IPS DF 6.9 (cell line): ENCODE results near the gene TMEM135.

Experiments
- DNase-seq: peaks from one replicate; pipeline ENCODE4 v3.0.0-alpha.2; 2013; ENCODE audit warnings: low read depth, low spot score
- H3K27ac ChIP-seq: one replicate; pipeline ENCODE4 v1.5.1; 2013; ENCODE audit warnings: low read length, control low read depth
- H3K27me3 ChIP-seq: 2 replicates; pipeline ENCODE4 v1.6.1; 2013; ENCODE audit warnings: mild to moderate bottlenecking, low read length; ENCODE audit not compliant: control insufficient read depth, insufficient read depth
- H3K36me3 ChIP-seq: 2 replicates; pipeline ENCODE4 v1.6.1; 2013; ENCODE audit warnings: low read length; ENCODE audit not compliant: control insufficient read depth, insufficient read depth
- H3K4me1 ChIP-seq: 2 replicates; pipeline ENCODE4 v1.6.1; 2013; ENCODE audit warnings: low read length; ENCODE audit not compliant: control insufficient read depth, insufficient read depth
- H3K4me3 ChIP-seq: 2 replicates; pipeline ENCODE4 v1.5.1; 2013; ENCODE audit warnings: mild to moderate bottlenecking, low read length
- H3K9me3 ChIP-seq: 2 replicates; pipeline ENCODE4 v1.6.1; 2013; ENCODE audit warnings: low read length, inconsistent platforms; ENCODE audit not compliant: control insufficient read depth, insufficient read depth
- WGBS: extraction: QIAGEN DNeasy Blood & Tissue Kit; methylation state at CpG from one replicate; pipeline ENCODE4 v1.1.7; 2013; ENCODE audit warnings: mixed read lengths, missing lambda C conversion rate; ENCODE audit not compliant: insufficient read length, insufficient coverage; 5-methylcytosine and 5-hydroxymethylcytosine counted together

TMEM135 gene

GRCh38 chr11:87110443-87111131 lies 72.9 kb downstream of the TMEM135 start:
- no peaks in the 10 kb centered on the region for H3K4me1 ChIP-seq
- WGBS: no CpG with 5 or more reads among the region's 3 CpGs
- no peak overlapping the region for H3K27ac ChIP-seq
- H3K4me3 ChIP-seq: no peak overlapping the region
- H3K27me3 ChIP-seq: no peaks in the 10 kb centered on the region
- no peaks in the 10 kb centered on the region for H3K36me3 ChIP-seq
- DNase-seq: no peak
- no peaks in the 10 kb centered on the region for H3K9me3 ChIP-seq

GRCh38 chr11:87114093-87114492 lies 76.4 kb downstream of the TMEM135 start:
- Histone ChIP-seq H3K36me3 (no peaks in the 10 kb centered on the region), H3K27me3 (no peaks in the 10 kb centered on the region), H3K27ac (no peak overlapping the region), H3K4me3 (no peak overlapping the region), H3K9me3 (no peaks in the 10 kb centered on the region), H3K4me1 (no peaks in the 10 kb centered on the region)
- WGBS: no CpG with 5 or more reads among the region's 1 CpG
- DNase-seq: no peak

- no peaks in the 10 kb centered on the region for H3K9me3 ChIP-seq
- H3K4me1 ChIP-seq: no peaks in the 10 kb centered on the region
- no peak for DNase-seq
- WGBS: no CpG with 5 or more reads among the region's 1 CpG
- no peaks in the 10 kb centered on the region for H3K27me3 ChIP-seq
- H3K27ac ChIP-seq: no peak overlapping the region
- H3K4me3 ChIP-seq: no peak overlapping the region
- no peaks in the 10 kb centered on the region for H3K36me3 ChIP-seq
Measured at GRCh38 chr11:87116185-87116584, 78.5 kb downstream of the TMEM135 start.

- Histone ChIP-seq H3K36me3 (no peaks in the 10 kb centered on the region), H3K27ac (no peak overlapping the region), H3K4me3 (no peak overlapping the region), H3K27me3 (no peaks in the 10 kb centered on the region), H3K4me1 (no peaks in the 10 kb centered on the region), H3K9me3 (no peaks in the 10 kb centered on the region)
- no peak for DNase-seq
- WGBS: no CpG with 5 or more reads among the region's 1 CpG
Measured at GRCh38 chr11:87120937-87121336, 83.2 kb downstream of the TMEM135 start.

GRCh38 chr11:87122852-87123251 lies 85.1 kb downstream of the TMEM135 start:
- Histone ChIP-seq H3K36me3 (no peaks in the 10 kb centered on the region), H3K27me3 (no peaks in the 10 kb centered on the region), H3K9me3 (no peaks in the 10 kb centered on the region), H3K4me1 (no peaks in the 10 kb centered on the region), H3K4me3 (no peak overlapping the region), H3K27ac (no peak overlapping the region)
- no CpG with 5 or more reads among the region's 3 CpGs for WGBS
- DNase-seq: no peak

- H3K9me3 ChIP-seq: no peaks in the 10 kb centered on the region
- H3K27ac ChIP-seq: no peak overlapping the region
- no peaks in the 10 kb centered on the region for H3K36me3 ChIP-seq
- H3K4me3 ChIP-seq: no peak overlapping the region
- WGBS: no CpG with 5 or more reads among the region's 2 CpGs
- H3K27me3 ChIP-seq: no peaks in the 10 kb centered on the region
- no peaks in the 10 kb centered on the region for H3K4me1 ChIP-seq
- no peak for DNase-seq
Measured at GRCh38 chr11:87125257-87125656, 87.5 kb downstream of the TMEM135 start.

- no peak for DNase-seq
- WGBS: no CpG with 5 or more reads among the region's 4 CpGs
- H3K4me3 ChIP-seq: no peak overlapping the region
- H3K27ac ChIP-seq: no peak overlapping the region
- H3K4me1 ChIP-seq: no peaks in the 10 kb centered on the region
- H3K27me3 ChIP-seq: no peaks in the 10 kb centered on the region
- H3K36me3 ChIP-seq: no peaks in the 10 kb centered on the region
- no peaks in the 10 kb centered on the region for H3K9me3 ChIP-seq
Measured at GRCh38 chr11:87127101-87127500, 89.4 kb downstream of the TMEM135 start.

- no peak for DNase-seq
- Histone ChIP-seq H3K27ac (no peak overlapping the region), H3K36me3 (no peaks in the 10 kb centered on the region), H3K9me3 (no peaks in the 10 kb centered on the region), H3K4me1 (no peaks in the 10 kb centered on the region), H3K4me3 (no peak overlapping the region), H3K27me3 (no peaks in the 10 kb centered on the region)
- no CpG with 5 or more reads among the region's 2 CpGs for WGBS
Measured at GRCh38 chr11:87128372-87128771, 90.6 kb downstream of the TMEM135 start.

- Histone ChIP-seq H3K9me3 (no peaks in the 10 kb centered on the region; the same call in 1 of the 2 replicates), H3K27ac (no peak overlapping the region), H3K36me3 (no peaks in the 10 kb centered on the region), H3K4me1 (no peaks in the 10 kb centered on the region), H3K4me3 (no peak overlapping the region), H3K27me3 (no peaks in the 10 kb centered on the region)
- no peak for DNase-seq
- no CpG with 5 or more reads among the region's 1 CpG for WGBS
Measured at GRCh38 chr11:87134524-87135106, 96.9 kb downstream of the TMEM135 start.

- no CpG with 5 or more reads among the region's 1 CpG for WGBS
- DNase-seq: no peak
- Histone ChIP-seq H3K9me3 (no peaks in the 10 kb centered on the region; the same call in 1 of the 2 replicates), H3K27ac (no peak overlapping the region), H3K4me1 (no peaks in the 10 kb centered on the region), H3K4me3 (no peak overlapping the region), H3K27me3 (no peaks in the 10 kb centered on the region), H3K36me3 (no peaks in the 10 kb centered on the region)
Measured at GRCh38 chr11:87136236-87136635, 98.5 kb downstream of the TMEM135 start.

GRCh38 chr11:87137711-87138110 lies 100.0 kb downstream of the TMEM135 start:
- DNase-seq: no peak
- Histone ChIP-seq H3K4me1 (no peaks in the 10 kb centered on the region), H3K36me3 (no peaks in the 10 kb centered on the region), H3K4me3 (no peak overlapping the region), H3K27me3 (no peaks in the 10 kb centered on the region), H3K9me3 (no peaks in the 10 kb centered on the region; the same call in 1 of the 2 replicates), H3K27ac (no peak overlapping the region)
- WGBS: no CpG with 5 or more reads among the region's 2 CpGs
